OCI-LY1 (cell line): ENCODE results near the gene SLC25A39.
A peak's percentile ranks its signal among the peaks of the same experiment; 100 is the strongest.

ENCODE experiments used
- H2AFZ ChIP-seq: fragments of 200-600 bp; sonication (generic), shearing (Covaris generic); 2 replicates; pipeline ENCODE4 v1.6.0; 2014; ENCODE audit warnings: antibody characterized with exemption, mild to moderate bottlenecking, low read length
- H3F3A ChIP-seq: fragments of 200-600 bp; sonication (generic), shearing (Covaris generic); 2 replicates; pipeline ENCODE4 v1.6.0; 2014; ENCODE audit warnings: mild to moderate bottlenecking, antibody characterized with exemption, low read length, moderate library complexity; ENCODE audit not compliant: insufficient read depth
- H3K27ac ChIP-seq: fragments of 200-600 bp; sonication (generic); 2 replicates; pipeline ENCODE4 v1.5.1; 2014; ENCODE audit warnings: low read length, mixed run types, mild to moderate bottlenecking, low read depth; ENCODE audit not compliant: poor library complexity, severe bottlenecking
- H3K27me3 ChIP-seq: fragments of 200-600 bp; sonication (generic); 2 replicates; pipeline ENCODE4 v1.6.0; 2014; ENCODE audit warnings: antibody characterized with exemption, mild to moderate bottlenecking, low read length, moderate library complexity; ENCODE audit not compliant: insufficient read depth
- H3K36me3 ChIP-seq: fragments of 200-600 bp; sonication (generic); 2 replicates; pipeline ENCODE4 v1.6.1; 2014; ENCODE audit warnings: mild to moderate bottlenecking, antibody characterized with exemption, low read length, moderate library complexity, mixed read lengths; ENCODE audit not compliant: insufficient read depth
- H3K4me1 ChIP-seq: fragments of 200-600 bp; sonication (generic); 2 replicates; pipeline ENCODE4 v1.5.1; 2014; ENCODE audit warnings: mild to moderate bottlenecking, low read length, moderate library complexity; ENCODE audit not compliant: insufficient read depth, severe bottlenecking
- H3K4me2 ChIP-seq: fragments of 200-600 bp; sonication (generic), shearing (Covaris generic); 2 replicates; pipeline ENCODE4 v1.6.1; 2014; ENCODE audit warnings: low read length
- H3K4me3 ChIP-seq: fragments of 200-600 bp; sonication (generic); 2 replicates; pipeline ENCODE4 v1.5.1; 2014; ENCODE audit warnings: low read length, low read depth, mild to moderate bottlenecking, mixed read lengths; ENCODE audit not compliant: poor library complexity, severe bottlenecking
- H3K79me2 ChIP-seq: fragments of 200-600 bp; shearing (Covaris generic); 2 replicates; pipeline ENCODE4 v1.6.1; 2016; ENCODE audit warnings: mixed run types, low read length, mixed read lengths; ENCODE audit not compliant: insufficient read depth
- H3K9ac ChIP-seq: fragments of 200-600 bp; sonication (generic), shearing (Covaris generic); 2 replicates; pipeline ENCODE4 v1.6.1; 2014; ENCODE audit warnings: mild to moderate bottlenecking, low read length, mixed read lengths
- H3K9me2 ChIP-seq: fragments of 200-600 bp; sonication (generic), shearing (Covaris generic); 2 replicates; pipeline ENCODE4 v1.6.1; 2014; ENCODE audit warnings: low read depth, mild to moderate bottlenecking, low read length, mixed read lengths
- H3K9me3 ChIP-seq: fragments of 200-600 bp; shearing (Covaris generic); 2 replicates; pipeline ENCODE4 v1.6.1; 2014; ENCODE audit warnings: low read length, mixed read lengths
- H4K20me1 ChIP-seq: fragments of 200-600 bp; sonication (generic), shearing (Covaris generic); 2 replicates; pipeline ENCODE4 v1.6.0; 2016; ENCODE audit warnings: mild to moderate bottlenecking, low read length; ENCODE audit not compliant: insufficient read depth
- CTCF ChIP-seq: fragments of 200-600 bp; sonication (generic), shearing (Covaris generic); IDR thresholded peaks from 2 replicates; pipeline ENCODE4 v1.5.1; 2017; ENCODE audit warnings: mild to moderate bottlenecking, antibody characterized with exemption, low read length, moderate library complexity, mixed read lengths
- EZH2 ChIP-seq: fragments of 200-600 bp; sonication (generic), shearing (Covaris generic); IDR thresholded peaks from 2 replicates; pipeline ENCODE4 v1.8.0; 2017; ENCODE audit warnings: borderline replicate concordance, mixed run types, mild to moderate bottlenecking, antibody characterized with exemption, low read length, moderate library complexity, mixed read lengths

The SLC25A39 gene

DNA sequence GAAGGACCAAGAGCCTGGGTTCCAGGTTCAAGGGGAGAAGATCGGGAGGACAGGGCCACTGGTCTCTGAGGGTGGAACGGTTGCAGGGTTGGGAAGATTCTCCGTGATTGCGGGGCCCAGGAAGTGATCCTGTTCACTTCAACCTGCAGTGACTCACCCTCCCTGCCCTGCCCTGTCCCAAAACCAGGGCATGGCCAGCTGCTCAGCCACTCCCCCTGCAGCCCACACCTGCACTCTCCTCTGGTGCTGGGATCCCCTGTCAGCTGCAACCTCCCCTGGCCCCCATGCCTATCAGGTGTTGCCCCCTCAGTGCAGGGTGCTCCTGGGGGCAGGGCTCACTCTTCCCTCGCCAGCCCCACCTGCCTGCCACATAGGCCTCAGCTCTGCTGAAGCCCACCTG is 15.2 kb downstream of the SLC25A39 start:
- H3K9ac ChIP-seq, result no peak overlapping the region
- TF ChIP-seq EZH2 (no peak), CTCF (no peak)
- H3K4me3 ChIP-seq, result no peak overlapping the region
- no peaks in the 10 kb centered on the region for H3K79me2 ChIP-seq
- H3K27ac ChIP-seq, result no peak overlapping the region
- H3K4me1 ChIP-seq, result peaks cover 7% of the 10 kb centered on the region
- H3K9me3 ChIP-seq, result no peaks in the 10 kb centered on the region
- H3K36me3 ChIP-seq, result no peaks in the 10 kb centered on the region
- no peak overlapping the region; the same call in 1 of the 2 replicates for H3K4me2 ChIP-seq
- no peak overlapping the region for H2AFZ ChIP-seq
- no peaks in the 10 kb centered on the region for H3K9me2 ChIP-seq
- no peaks in the 10 kb centered on the region for H4K20me1 ChIP-seq
- H3K27me3 ChIP-seq, result no peaks in the 10 kb centered on the region
- no peaks in the 10 kb centered on the region for H3F3A ChIP-seq

GRCh38 chr17:44308865-44309264 is 15.8 kb downstream of the SLC25A39 start:
- Histone ChIP-seq H3K36me3 (no peaks in the 10 kb centered on the region), H3K27ac (no peak overlapping the region), H3K4me2 (peak overlapping the region; percentile 89), H3K9ac (no peak overlapping the region), H3K4me3 (peak overlapping the region; percentile 52), H3K9me3 (no peaks in the 10 kb centered on the region), H2AFZ (no peak overlapping the region), H3K27me3 (peaks cover 2% of the 10 kb centered on the region; the same call in 1 of the 2 replicates), H3K79me2 (no peaks in the 10 kb centered on the region), H3K9me2 (no peaks in the 10 kb centered on the region), H3F3A (no peaks in the 10 kb centered on the region), H4K20me1 (no peaks in the 10 kb centered on the region), H3K4me1 (peaks cover 7% of the 10 kb centered on the region)
- TF ChIP-seq CTCF, result no peak
- TF ChIP-seq EZH2, result no peak

DNA sequence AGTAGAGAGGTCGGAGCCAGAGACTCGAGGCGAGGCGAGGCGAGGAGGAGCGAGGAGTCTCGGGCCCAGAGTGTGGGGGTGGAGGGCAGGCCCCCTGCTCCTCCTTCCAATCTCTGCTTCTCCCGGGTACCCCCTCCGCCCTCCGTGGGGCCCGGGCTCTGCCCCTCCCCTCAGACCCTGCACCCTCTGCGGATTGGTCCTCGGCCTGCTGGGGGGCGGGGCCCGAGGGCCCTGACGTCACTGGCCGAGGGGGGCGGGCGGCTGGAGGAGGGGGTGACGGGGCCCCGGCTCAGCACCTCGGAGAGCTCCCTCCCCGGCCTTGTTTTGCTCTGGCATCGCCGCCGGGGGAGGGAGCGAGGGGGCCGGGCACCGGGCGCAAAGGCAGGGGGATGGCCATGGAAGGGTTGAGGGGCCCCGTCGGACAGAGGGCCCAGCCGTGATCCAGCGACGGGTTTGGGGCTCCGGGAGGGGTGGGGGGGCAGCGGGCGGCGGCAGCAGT is 16.3 kb downstream of the SLC25A39 start, which contains the start of gene RUNDC3A:
Gene RUNDC3A (plus strand): TSS at position 282 of the 499 bp plus-strand sequence. CDS start 232 bp downstream, outside the sequence.
- Histone ChIP-seq H3F3A (no peaks in the 10 kb centered on the region), H3K4me3 (peak within 1 kb of the TSS; percentile 52), H3K9me2 (no peaks in the 10 kb centered on the region), H3K27ac (no peak within 1 kb of the TSS), H4K20me1 (no peaks in the 10 kb centered on the region), H3K9me3 (no peaks in the 10 kb centered on the region), H3K4me2 (peak within 1 kb of the TSS; percentile 89), H3K4me1 (peaks cover 7% of the 10 kb centered on the region), H3K27me3 (peaks cover 5% of the 10 kb centered on the region; the same call in 1 of the 2 replicates), H2AFZ (no peak within 1 kb of the TSS), H3K9ac (no peak within 1 kb of the TSS), H3K36me3 (no peaks in the 10 kb centered on the region), H3K79me2 (no peaks in the 10 kb centered on the region)
- TF ChIP-seq EZH2, result no peak
- no peak for TF ChIP-seq CTCF
